ENCODE results near the gene IQCM.

- no peak for TF ChIP-seq POLR2AphosphoS5 (IDR thresholded peaks at IDR 0.05; ENCODE audit: low read length)
- no peak for TF ChIP-seq IKZF1 (conservative IDR thresholded peaks at IDR 0.05)
- no peak for TF ChIP-seq SMC3 (IDR thresholded peaks at IDR 0.05; ENCODE audit: borderline replicate concordance, low read length)
Observed at GRCh38 chr4:149498246-149498645, 317.4 kb downstream of the IQCM start.
